Measurements from ENCODE around the gene NFATC4.

The NFATC4 gene

DNA sequence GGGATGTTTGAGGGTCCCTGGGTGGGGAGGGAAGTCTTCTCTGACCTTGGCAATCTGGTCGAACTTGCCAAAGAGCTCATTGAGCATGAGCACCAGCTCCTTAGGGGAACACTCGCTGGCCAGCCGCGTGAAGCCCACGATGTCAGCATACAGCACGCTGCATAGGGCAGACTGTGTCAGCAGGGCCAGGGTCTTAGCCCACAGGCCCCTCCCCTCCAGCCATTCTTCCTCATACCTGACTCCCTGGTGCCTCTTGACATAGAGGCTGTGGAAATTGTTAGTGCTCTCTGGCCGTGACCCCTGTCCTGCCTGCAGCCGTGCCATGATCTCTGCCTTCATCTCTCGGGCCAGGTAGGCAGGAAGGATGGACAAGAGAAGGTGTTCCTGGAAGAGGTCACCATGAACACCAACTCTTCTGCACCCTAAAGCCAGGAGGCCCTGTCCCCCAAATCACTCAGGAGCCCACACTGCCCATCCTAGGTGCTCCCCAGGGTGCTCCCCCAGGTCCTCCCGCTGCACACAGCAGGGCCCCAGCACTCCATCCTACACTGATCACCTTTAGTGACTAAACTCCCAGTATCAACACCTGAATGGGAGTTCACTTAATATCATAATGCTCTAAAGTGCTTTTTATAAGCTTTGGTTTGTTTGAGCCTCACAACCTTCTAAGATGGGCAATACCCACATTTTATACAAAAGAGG, 36.9 kb upstream of the NFATC4 start:
- in situ Hi-C loops (cut with HindIII; ENCODE audit: low pct_ligation_motif_present, low sequenced_read_pairs) = loop anchor here (10.0 kb wide), 1 partner anchor 104 kb away; no protein-coding TSS in a partner anchor
- TF ChIP-seq, protein P1, sequence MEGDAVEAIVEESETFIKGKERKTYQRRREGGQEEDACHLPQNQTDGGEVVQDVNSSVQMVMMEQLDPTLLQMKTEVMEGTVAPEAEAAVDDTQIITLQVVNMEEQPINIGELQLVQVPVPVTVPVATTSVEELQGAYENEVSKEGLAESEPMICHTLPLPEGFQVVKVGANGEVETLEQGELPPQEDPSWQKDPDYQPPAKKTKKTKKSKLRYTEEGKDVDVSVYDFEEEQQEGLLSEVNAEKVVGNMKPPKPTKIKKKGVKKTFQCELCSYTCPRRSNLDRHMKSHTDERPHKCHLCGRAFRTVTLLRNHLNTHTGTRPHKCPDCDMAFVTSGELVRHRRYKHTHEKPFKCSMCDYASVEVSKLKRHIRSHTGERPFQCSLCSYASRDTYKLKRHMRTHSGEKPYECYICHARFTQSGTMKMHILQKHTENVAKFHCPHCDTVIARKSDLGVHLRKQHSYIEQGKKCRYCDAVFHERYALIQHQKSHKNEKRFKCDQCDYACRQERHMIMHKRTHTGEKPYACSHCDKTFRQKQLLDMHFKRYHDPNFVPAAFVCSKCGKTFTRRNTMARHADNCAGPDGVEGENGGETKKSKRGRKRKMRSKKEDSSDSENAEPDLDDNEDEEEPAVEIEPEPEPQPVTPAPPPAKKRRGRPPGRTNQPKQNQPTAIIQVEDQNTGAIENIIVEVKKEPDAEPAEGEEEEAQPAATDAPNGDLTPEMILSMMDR (IDR thresholded peaks at IDR 0.05; ENCODE audit: low read depth, low read length, missing control alignments) = no peak
- Histone ChIP-seq H3K36me3 (replicated peaks) (no peaks in the 10 kb centered on the region), H3K27ac (no peak overlapping the region), H3K4me3 (ENCODE audit: low read depth, low read length) (no peak overlapping the region), H3K27me3 (replicated peaks) (no peaks in the 10 kb centered on the region)
- no peak for DNase-seq

DNA sequence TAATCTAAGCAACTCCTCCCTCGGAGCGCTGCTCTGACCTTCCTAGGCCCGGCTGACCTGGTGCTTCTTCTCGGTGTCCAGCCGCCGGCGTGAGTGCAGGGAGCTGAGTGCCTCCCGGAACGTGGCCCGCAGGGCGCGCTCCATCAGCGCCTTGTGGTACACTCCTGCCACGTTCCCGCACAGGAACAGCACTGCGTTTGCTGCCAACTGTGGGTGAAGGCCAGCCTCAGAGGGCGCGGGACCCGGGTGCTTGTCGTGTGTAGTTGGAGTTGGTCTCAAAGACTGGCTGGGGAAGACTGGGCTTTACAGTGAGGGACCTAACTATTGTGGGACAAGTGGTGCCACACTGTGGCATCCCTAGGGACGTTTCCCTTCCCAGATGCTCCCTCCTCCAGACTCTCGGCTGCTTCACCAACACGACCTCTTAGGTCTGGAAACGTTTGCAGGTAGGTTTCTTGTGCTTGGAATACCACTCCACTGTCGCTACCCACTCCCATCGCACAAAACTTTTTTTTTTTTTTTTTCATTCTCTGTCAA, 36.2 kb upstream of the NFATC4 start:
- Histone ChIP-seq H3K27ac (no peak overlapping the region), H3K27me3 (replicated peaks) (no peaks in the 10 kb centered on the region), H3K4me3 (ENCODE audit: low read depth, low read length) (no peak overlapping the region), H3K36me3 (replicated peaks) (no peaks in the 10 kb centered on the region)
- no peak for DNase-seq
- in situ Hi-C loops (cut with HindIII; ENCODE audit: low pct_ligation_motif_present, low sequenced_read_pairs) = loop anchor here (10.0 kb wide), 1 partner anchor 103 kb away; no protein-coding TSS in a partner anchor
- TF ChIP-seq, protein P1 (IDR thresholded peaks at IDR 0.05; ENCODE audit: low read depth, low read length, missing control alignments) = no peak

DNA sequence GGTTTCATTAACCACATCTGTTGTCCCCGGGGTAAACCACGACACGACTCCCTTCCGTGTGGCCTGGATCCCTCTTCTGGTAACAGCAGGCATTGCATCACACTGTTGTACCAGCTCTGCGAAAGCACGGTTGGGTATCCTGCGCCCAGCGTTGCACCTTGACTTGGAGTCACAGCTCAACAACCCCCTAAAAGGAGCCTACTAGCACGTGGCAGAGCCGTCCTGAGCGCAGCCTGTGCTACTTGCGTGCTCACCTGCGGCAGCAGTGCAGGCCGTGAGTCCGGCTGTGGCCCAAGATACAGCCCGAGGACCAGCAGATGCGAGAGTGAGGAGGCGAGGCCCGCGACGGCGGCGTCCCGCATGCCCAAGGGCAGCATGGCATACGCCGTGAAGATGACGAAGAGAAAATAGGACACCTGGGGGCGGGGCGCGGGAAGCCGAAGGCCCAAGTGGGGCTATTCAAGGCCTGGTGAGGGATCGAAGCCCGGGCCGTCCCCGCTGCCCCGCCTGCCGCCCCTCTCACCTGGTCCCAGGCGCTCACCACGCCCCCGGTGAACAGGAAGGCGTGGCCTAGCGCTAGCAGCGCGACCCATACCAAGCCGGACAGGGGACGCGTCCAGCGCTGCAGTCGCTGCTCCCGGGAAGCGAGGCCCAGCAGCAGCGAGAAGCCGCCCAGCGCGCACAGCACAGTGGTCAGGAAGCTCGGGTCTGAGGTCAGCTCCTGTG, 35.6 kb upstream of the NFATC4 start:
- H3K4me3 ChIP-seq (ENCODE audit: low read depth, low read length) = peak overlapping the region; percentile 32
- in situ Hi-C loops (cut with HindIII; ENCODE audit: low pct_ligation_motif_present, low sequenced_read_pairs) = loop anchor here (10.0 kb wide), 1 partner anchor 102 kb away; no protein-coding TSS in a partner anchor

DNA sequence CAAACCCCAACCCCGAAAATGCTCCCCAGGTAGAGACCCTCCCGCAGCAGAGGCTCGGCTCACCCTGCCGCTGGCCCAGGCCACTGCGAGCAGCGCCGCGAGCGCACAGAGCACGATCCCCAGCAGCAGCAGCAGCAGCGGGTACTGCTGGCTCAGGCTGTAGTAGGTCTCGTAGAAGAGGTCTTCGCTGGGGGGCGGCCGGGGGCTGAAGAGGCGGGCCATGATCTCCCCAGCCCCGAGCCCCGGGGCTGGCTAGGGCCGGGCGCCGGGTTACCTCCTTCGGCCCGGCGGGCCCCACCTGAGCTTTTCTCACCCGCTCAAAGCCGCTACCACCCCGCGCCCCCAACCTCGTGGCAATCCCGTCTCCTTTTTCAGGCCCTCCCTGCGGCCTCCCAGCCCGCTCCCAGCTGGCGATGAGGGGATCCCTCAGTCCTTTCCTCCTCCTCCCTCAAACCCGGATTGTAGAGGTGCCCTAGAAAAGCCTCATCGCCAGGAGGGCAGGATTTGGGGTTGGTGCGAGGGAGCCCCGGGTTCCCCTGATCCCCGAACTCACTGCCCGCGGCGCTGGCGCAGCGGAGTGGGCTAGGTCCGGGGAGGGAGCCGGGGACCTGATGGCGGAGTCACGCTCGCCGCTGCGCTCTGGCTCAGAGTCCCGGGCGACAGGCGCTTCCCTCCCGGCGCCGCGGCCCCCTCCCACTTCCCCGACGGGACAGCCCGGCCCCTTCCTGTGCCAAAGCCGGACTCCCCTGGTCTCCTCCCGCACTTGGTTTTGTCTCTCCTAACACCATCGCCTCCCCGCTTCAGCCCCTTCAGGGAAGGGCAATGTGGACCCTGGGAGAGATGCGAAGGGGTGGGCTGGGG, 33.3 kb upstream of the NFATC4 start, which contains the start of gene ADCY4:
Gene ADCY4 (minus strand): TSS at position 641 of the 861 bp plus-strand sequence. CDS start 419 bp downstream, at position 222.
- DNase-seq = no peak
- Histone ChIP-seq H3K27ac (no peak within 1 kb of the TSS), H3K4me3 (ENCODE audit: low read depth, low read length) (peak within 1 kb of the TSS; percentile 40), H3K27me3 (replicated peaks) (peaks cover 10% of the 10 kb centered on the region), H3K36me3 (replicated peaks) (no peaks in the 10 kb centered on the region)
- TF ChIP-seq, protein P1 (IDR thresholded peaks at IDR 0.05; ENCODE audit: low read depth, low read length, missing control alignments) = no peak
- in situ Hi-C loops (cut with HindIII; ENCODE audit: low pct_ligation_motif_present, low sequenced_read_pairs) = loop anchor here (10.0 kb wide), 1 partner anchor 100 kb away; no protein-coding TSS in a partner anchor

More for the DNA sequence above, 35.6 kb upstream of the NFATC4 start:
- TF ChIP-seq, protein P1 (IDR thresholded peaks at IDR 0.05; ENCODE audit: low read depth, low read length, missing control alignments) = peak; percentile 84
- DNase-seq = peak; percentile 42
- no peaks in the 10 kb centered on the region for H3K27me3 ChIP-seq (replicated peaks)
- no peaks in the 10 kb centered on the region for H3K36me3 ChIP-seq (replicated peaks)
- H3K27ac ChIP-seq = no peak overlapping the region

DNA sequence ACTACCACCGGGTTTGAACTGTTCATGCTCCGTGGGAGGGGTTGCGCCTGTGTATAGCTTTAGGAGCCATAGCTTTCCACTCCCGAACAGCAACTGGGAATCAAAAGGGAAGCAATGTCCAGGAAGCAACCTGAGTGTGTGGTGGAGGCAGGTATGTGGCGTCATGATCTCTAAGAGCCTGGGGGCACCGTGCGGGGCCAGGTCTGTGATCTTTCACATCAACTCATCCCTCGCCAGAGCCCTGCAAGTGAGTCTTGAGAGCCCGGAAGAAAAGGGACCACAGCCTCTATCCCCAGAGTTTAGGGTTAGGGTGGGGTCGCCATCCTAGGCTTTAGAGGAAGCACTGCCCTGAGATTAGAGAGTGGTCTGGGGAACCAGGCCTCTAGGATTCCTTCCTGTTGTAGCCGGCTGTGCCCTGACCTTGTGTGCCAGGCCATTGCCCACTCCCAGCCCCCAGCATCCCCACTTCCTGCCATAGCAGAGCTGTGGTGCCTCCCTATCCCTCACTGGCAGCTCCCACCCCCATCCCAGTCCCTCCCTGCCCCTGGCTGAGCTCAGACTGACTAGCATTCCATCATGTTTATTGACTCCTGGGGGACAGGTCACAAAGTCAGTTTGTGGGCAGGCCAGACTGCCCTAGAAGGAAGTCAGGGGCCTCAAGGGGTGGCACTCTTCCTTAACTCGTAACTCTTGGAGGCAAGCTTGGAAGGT, 32.4 kb upstream of the NFATC4 start:
- H3K36me3 ChIP-seq (replicated peaks) = no peaks in the 10 kb centered on the region
- no peak for DNase-seq
- in situ Hi-C loops (cut with HindIII; ENCODE audit: low pct_ligation_motif_present, low sequenced_read_pairs) = loop anchor here (10.0 kb wide), 1 partner anchor 99 kb away; no protein-coding TSS in a partner anchor
- no peak overlapping the region for H3K4me3 ChIP-seq (ENCODE audit: low read depth, low read length)
- TF ChIP-seq, protein P1 (IDR thresholded peaks at IDR 0.05; ENCODE audit: low read depth, low read length, missing control alignments) = no peak
- H3K27ac ChIP-seq = no peak overlapping the region
- peaks cover 11% of the 10 kb centered on the region for H3K27me3 ChIP-seq (replicated peaks)
